ENCODE data around the gene BACE1. TPM values are rescaled to one million over a fixed set of nuclear protein-coding genes. Genes with fewer than 3 reads are reported as not detected.

BACE1 gene
- total and polyA plus RNA-seq, 4 donors = 7.3 to 21.8 (median 14.1) TPM

- peaks cover 8 to 42% (median 30%) of the 10 kb centered on the region in 4 donors for H3K36me3 ChIP-seq (ENCODE audit: control insufficient read depth in 4 of 4, insufficient read depth in 3 of 4, low read depth in 1 of 4, low read length in 3 of 4)
- no peak overlapping the region for H3K9ac ChIP-seq (ENCODE audit: low read depth in 1 of 2, low read length in 2 of 2)
- no peaks in the 10 kb centered on the region for H3K4me1 ChIP-seq (ENCODE audit: control insufficient read depth in 4 of 4, insufficient read depth in 4 of 4, low read length in 3 of 4)
- no peak overlapping the region for H3K27ac ChIP-seq (ENCODE audit: low read depth in 1 of 2, low read length in 2 of 2)
- no peak for DNase-seq (ENCODE audit: low spot score)
- H3K9me3 ChIP-seq (ENCODE audit: control insufficient read depth in 4 of 4, low read length in 3 of 4) = no peaks in the 10 kb centered on the region
- no peak overlapping the region for H3K4me3 ChIP-seq (ENCODE audit: low read depth in 1 of 3, low read length in 3 of 3)
- WGBS = 93% methylated on average over 4 of the region's 4 CpGs
- no peak for TF ChIP-seq NR2F2 (IDR thresholded peaks at IDR 0.05)
- no peak for TF ChIP-seq TAF1 (conservative IDR thresholded peaks at IDR 0.05)
- no peak for TF ChIP-seq FOXA1 (IDR thresholded peaks at IDR 0.05)
- TF ChIP-seq, protein P1, sequence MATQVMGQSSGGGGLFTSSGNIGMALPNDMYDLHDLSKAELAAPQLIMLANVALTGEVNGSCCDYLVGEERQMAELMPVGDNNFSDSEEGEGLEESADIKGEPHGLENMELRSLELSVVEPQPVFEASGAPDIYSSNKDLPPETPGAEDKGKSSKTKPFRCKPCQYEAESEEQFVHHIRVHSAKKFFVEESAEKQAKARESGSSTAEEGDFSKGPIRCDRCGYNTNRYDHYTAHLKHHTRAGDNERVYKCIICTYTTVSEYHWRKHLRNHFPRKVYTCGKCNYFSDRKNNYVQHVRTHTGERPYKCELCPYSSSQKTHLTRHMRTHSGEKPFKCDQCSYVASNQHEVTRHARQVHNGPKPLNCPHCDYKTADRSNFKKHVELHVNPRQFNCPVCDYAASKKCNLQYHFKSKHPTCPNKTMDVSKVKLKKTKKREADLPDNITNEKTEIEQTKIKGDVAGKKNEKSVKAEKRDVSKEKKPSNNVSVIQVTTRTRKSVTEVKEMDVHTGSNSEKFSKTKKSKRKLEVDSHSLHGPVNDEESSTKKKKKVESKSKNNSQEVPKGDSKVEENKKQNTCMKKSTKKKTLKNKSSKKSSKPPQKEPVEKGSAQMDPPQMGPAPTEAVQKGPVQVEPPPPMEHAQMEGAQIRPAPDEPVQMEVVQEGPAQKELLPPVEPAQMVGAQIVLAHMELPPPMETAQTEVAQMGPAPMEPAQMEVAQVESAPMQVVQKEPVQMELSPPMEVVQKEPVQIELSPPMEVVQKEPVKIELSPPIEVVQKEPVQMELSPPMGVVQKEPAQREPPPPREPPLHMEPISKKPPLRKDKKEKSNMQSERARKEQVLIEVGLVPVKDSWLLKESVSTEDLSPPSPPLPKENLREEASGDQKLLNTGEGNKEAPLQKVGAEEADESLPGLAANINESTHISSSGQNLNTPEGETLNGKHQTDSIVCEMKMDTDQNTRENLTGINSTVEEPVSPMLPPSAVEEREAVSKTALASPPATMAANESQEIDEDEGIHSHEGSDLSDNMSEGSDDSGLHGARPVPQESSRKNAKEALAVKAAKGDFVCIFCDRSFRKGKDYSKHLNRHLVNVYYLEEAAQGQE (IDR thresholded peaks at IDR 0.05) = no peak
- TF ChIP-seq JUND (IDR thresholded peaks at IDR 0.05) = no peak
- TF ChIP-seq, protein P2, sequence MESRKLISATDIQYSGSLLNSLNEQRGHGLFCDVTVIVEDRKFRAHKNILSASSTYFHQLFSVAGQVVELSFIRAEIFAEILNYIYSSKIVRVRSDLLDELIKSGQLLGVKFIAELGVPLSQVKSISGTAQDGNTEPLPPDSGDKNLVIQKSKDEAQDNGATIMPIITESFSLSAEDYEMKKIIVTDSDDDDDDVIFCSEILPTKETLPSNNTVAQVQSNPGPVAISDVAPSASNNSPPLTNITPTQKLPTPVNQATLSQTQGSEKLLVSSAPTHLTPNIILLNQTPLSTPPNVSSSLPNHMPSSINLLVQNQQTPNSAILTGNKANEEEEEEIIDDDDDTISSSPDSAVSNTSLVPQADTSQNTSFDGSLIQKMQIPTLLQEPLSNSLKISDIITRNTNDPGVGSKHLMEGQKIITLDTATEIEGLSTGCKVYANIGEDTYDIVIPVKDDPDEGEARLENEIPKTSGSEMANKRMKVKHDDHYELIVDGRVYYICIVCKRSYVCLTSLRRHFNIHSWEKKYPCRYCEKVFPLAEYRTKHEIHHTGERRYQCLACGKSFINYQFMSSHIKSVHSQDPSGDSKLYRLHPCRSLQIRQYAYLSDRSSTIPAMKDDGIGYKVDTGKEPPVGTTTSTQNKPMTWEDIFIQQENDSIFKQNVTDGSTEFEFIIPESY (IDR thresholded peaks at IDR 0.05) = no peak
- TF ChIP-seq ATF3 (IDR thresholded peaks at IDR 0.05) = no peak
- TF ChIP-seq, protein P3, sequence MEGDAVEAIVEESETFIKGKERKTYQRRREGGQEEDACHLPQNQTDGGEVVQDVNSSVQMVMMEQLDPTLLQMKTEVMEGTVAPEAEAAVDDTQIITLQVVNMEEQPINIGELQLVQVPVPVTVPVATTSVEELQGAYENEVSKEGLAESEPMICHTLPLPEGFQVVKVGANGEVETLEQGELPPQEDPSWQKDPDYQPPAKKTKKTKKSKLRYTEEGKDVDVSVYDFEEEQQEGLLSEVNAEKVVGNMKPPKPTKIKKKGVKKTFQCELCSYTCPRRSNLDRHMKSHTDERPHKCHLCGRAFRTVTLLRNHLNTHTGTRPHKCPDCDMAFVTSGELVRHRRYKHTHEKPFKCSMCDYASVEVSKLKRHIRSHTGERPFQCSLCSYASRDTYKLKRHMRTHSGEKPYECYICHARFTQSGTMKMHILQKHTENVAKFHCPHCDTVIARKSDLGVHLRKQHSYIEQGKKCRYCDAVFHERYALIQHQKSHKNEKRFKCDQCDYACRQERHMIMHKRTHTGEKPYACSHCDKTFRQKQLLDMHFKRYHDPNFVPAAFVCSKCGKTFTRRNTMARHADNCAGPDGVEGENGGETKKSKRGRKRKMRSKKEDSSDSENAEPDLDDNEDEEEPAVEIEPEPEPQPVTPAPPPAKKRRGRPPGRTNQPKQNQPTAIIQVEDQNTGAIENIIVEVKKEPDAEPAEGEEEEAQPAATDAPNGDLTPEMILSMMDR (IDR thresholded peaks at IDR 0.05; ENCODE audit: low read depth, low read length, missing input control) = no peak
- TF ChIP-seq HNF4A (conservative IDR thresholded peaks at IDR 0.05) = no peak
- no peak for TF ChIP-seq EGR1 (IDR thresholded peaks at IDR 0.05; ENCODE audit: low read depth in 2 of 2)
- no peak for TF ChIP-seq FOXA2 (IDR thresholded peaks at IDR 0.05)
- TF ChIP-seq SP1 (IDR thresholded peaks at IDR 0.05) = no peak
- TF ChIP-seq GABPA (IDR thresholded peaks at IDR 0.05 in 1 of 2, conservative IDR thresholded peaks at IDR 0.05 in 1 of 2) = no peak
- no peak for TF ChIP-seq YY1 (IDR thresholded peaks at IDR 0.05)
- no peak for TF ChIP-seq RXRA (IDR thresholded peaks at IDR 0.05)
- TF ChIP-seq, protein P4, sequence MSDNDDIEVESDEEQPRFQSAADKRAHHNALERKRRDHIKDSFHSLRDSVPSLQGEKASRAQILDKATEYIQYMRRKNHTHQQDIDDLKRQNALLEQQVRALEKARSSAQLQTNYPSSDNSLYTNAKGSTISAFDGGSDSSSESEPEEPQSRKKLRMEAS (IDR thresholded peaks at IDR 0.05) = no peak
- no peak for TF ChIP-seq HNF4G (IDR thresholded peaks at IDR 0.05)
- no peaks in the 10 kb centered on the region for H3K27me3 ChIP-seq (ENCODE audit: control insufficient read depth in 4 of 4, insufficient read depth in 4 of 4, low read length in 3 of 4)
Observed at GRCh38 chr11:117249571-117249970, 66.5 kb downstream of the BACE1 start.
